ENCODE data around the gene TGM2.
"Not testable (repeated sequence)": the region's sequence is repeated elsewhere in the genome, so short reads cannot be mapped to it uniquely, and the experiment has no call there.

The TGM2 gene

GRCh38 chr20:38111366-38112232, 53.5 kb downstream of the TGM2 start:
- no peak for DNase-seq

GRCh38 chr20:38110525-38111178, 54.4 kb downstream of the TGM2 start:
- no peak for DNase-seq

- no peak for DNase-seq
Observed at GRCh38 chr20:38109591-38110524, 55.2 kb downstream of the TGM2 start.

- DNase-seq = no peak
Observed at GRCh38 chr20:38108986-38109541, 56.0 kb downstream of the TGM2 start.

GRCh38 chr20:38108438-38108985, 56.6 kb downstream of the TGM2 start:
- DNase-seq = no peak

- DNase-seq = not testable (repeated sequence)
Observed at GRCh38 chr20:38107916-38108315, 57.2 kb downstream of the TGM2 start.

GRCh38 chr20:38107386-38107785, 57.7 kb downstream of the TGM2 start:
- DNase-seq = not testable (repeated sequence)

- no peak for DNase-seq
Observed at GRCh38 chr20:38106461-38106860, 58.6 kb downstream of the TGM2 start.

- DNase-seq = no peak
Observed at GRCh38 chr20:38104285-38104684, 60.8 kb downstream of the TGM2 start.

- DNase-seq = not testable (repeated sequence)
Observed at GRCh38 chr20:38102206-38102605, 62.9 kb downstream of the TGM2 start.

- DNase-seq = no peak
Observed at GRCh38 chr20:38098952-38099351, 66.1 kb downstream of the TGM2 start.

- DNase-seq = no peak
Observed at GRCh38 chr20:38095017-38095686, 69.9 kb downstream of the TGM2 start.

- no peak for DNase-seq
Observed at GRCh38 chr20:38094373-38094891, 70.6 kb downstream of the TGM2 start.

GRCh38 chr20:38093641-38094077, 71.4 kb downstream of the TGM2 start:
- no peak for DNase-seq

GRCh38 chr20:38092915-38093314, 72.2 kb downstream of the TGM2 start:
- DNase-seq = no peak

- no peak for DNase-seq
Observed at GRCh38 chr20:38092260-38092857, 72.7 kb downstream of the TGM2 start.

GRCh38 chr20:38091441-38092216, 73.4 kb downstream of the TGM2 start:
- no peak for DNase-seq

GRCh38 chr20:38090061-38090460, 75.0 kb downstream of the TGM2 start:
- no peak for DNase-seq

GRCh38 chr20:38089500-38089899, 75.6 kb downstream of the TGM2 start:
- DNase-seq = no peak

- no peak for DNase-seq
Observed at GRCh38 chr20:38085026-38085425, 80.0 kb downstream of the TGM2 start.

All from activated naive CD4-positive, alpha-beta T cell (primary cell).